ENCODE results near the gene SCAP. TPM values are rescaled to one million over a fixed set of nuclear protein-coding genes. Genes with fewer than 3 reads are reported as not detected.

SCAP gene
- total and polyA plus RNA-seq, 4 donors: 44.1 to 91.8 (median 47.4) TPM

DNA sequence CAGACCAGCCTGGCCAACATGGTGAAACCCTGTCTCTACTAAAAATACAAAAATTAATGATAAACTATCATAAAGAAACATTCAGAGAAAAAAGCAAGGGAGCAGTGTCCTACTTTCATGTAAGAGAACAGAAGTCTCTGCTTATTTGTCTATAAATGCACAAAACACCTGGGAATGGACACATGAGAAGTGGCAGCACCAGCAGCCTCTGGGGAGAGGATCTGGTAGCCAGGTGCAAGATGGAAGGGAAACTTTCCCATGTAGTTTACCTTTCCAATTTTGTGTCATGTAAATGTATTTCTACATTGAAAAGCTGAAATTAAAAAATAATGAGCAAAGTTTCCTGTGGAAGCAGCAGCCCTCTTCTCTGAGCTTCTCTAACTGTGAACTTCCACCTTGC lies 18.8 kb downstream of the SCAP start:
- Histone ChIP-seq H3K36me3 (ENCODE audit: control insufficient read depth in 4 of 4, insufficient read depth in 4 of 4, low read length in 4 of 4) (no peaks in the 10 kb centered on the region), H3K27ac (ENCODE audit: low read depth in 1 of 2, low read length in 1 of 2) (no peak overlapping the region), H3K27me3 (ENCODE audit: control insufficient read depth in 3 of 3, insufficient read depth in 3 of 3, low read length in 2 of 3) (no peaks in the 10 kb centered on the region), H3K9me3 (ENCODE audit: control insufficient read depth in 4 of 4, insufficient read depth in 3 of 4, low read length in 3 of 4) (no peaks in the 10 kb centered on the region), H3K4me1 (ENCODE audit: control insufficient read depth in 5 of 5, insufficient read depth in 5 of 5, low read length in 5 of 5) (no peaks in the 10 kb centered on the region), H3K9ac (ENCODE audit: insufficient read depth in 1 of 2, low read length in 2 of 2) (no peak overlapping the region), H3K4me3 (no peak overlapping the region)
- DNase-seq: no peak
- no peak for TF ChIP-seq CTCF (IDR thresholded peaks at IDR 0.05; ENCODE audit: control extremely low read depth, extremely low read depth)
- ATAC-seq (ENCODE audit: insufficient read depth, low FRiP score): no peak

GRCh38 chr3:47455806-47456452 lies 19.8 kb downstream of the SCAP start:
- Histone ChIP-seq H3K27me3 (ENCODE audit: control insufficient read depth in 3 of 3, insufficient read depth in 3 of 3, low read length in 2 of 3) (no peaks in the 10 kb centered on the region), H3K4me1 (ENCODE audit: control insufficient read depth in 5 of 5, insufficient read depth in 5 of 5, low read length in 5 of 5) (no peaks in the 10 kb centered on the region), H3K36me3 (ENCODE audit: control insufficient read depth in 4 of 4, insufficient read depth in 4 of 4, low read length in 4 of 4) (no peaks in the 10 kb centered on the region), H3K9me3 (ENCODE audit: control insufficient read depth in 4 of 4, insufficient read depth in 3 of 4, low read length in 3 of 4) (no peaks in the 10 kb centered on the region), H3K27ac (ENCODE audit: low read depth in 1 of 2, low read length in 1 of 2) (no peak overlapping the region), H3K4me3 (no peak overlapping the region), H3K9ac (ENCODE audit: insufficient read depth in 1 of 2, low read length in 2 of 2) (no peak overlapping the region)
- DNase-seq: peak in 2 of 3 donors; percentile 21 to 39
- TF ChIP-seq CTCF (IDR thresholded peaks at IDR 0.05; ENCODE audit: control extremely low read depth, extremely low read depth): no peak
- 69 to 70% methylated on average over 3 of the region's 3 CpGs for WGBS, 2 donors
- no peak for ATAC-seq (ENCODE audit: insufficient read depth, low FRiP score)

GRCh38 chr3:47452453-47453215 lies 23.1 kb downstream of the SCAP start:
- no peak for DNase-seq
- H3K27me3 ChIP-seq (ENCODE audit: control insufficient read depth in 3 of 3, insufficient read depth in 3 of 3, low read length in 2 of 3): no peaks in the 10 kb centered on the region
- no peaks in the 10 kb centered on the region for H3K9me3 ChIP-seq (ENCODE audit: control insufficient read depth in 4 of 4, insufficient read depth in 3 of 4, low read length in 3 of 4)
- no peaks in the 10 kb centered on the region for H3K4me1 ChIP-seq (ENCODE audit: control insufficient read depth in 5 of 5, insufficient read depth in 5 of 5, low read length in 5 of 5)
- no peaks in the 10 kb centered on the region for H3K36me3 ChIP-seq (ENCODE audit: control insufficient read depth in 4 of 4, insufficient read depth in 4 of 4, low read length in 4 of 4)
- H3K4me3 ChIP-seq: no peak overlapping the region
- TF ChIP-seq CTCF (IDR thresholded peaks at IDR 0.05; ENCODE audit: control extremely low read depth, extremely low read depth): no peak
- 96 to 99% methylated on average over 4 of the region's 4 CpGs for WGBS, 2 donors
- H3K9ac ChIP-seq (ENCODE audit: insufficient read depth in 1 of 2, low read length in 2 of 2): no peak overlapping the region
- no peak for ATAC-seq (ENCODE audit: insufficient read depth, low FRiP score)
- H3K27ac ChIP-seq (ENCODE audit: low read depth in 1 of 2, low read length in 1 of 2): no peak overlapping the region

Data from lung (tissue), 12 donors.